Retina (tissue), 1 donor: ENCODE data around the gene UCN3.
"Not testable (repeated sequence)": the region's sequence is repeated elsewhere in the genome, so short reads cannot be mapped to it uniquely, and the experiment has no call there.

Experiments
- DNase-seq: peaks from one replicate; pipeline ENCODE4 v3.0.0-alpha.2; 2016

Gene UCN3

DNA sequence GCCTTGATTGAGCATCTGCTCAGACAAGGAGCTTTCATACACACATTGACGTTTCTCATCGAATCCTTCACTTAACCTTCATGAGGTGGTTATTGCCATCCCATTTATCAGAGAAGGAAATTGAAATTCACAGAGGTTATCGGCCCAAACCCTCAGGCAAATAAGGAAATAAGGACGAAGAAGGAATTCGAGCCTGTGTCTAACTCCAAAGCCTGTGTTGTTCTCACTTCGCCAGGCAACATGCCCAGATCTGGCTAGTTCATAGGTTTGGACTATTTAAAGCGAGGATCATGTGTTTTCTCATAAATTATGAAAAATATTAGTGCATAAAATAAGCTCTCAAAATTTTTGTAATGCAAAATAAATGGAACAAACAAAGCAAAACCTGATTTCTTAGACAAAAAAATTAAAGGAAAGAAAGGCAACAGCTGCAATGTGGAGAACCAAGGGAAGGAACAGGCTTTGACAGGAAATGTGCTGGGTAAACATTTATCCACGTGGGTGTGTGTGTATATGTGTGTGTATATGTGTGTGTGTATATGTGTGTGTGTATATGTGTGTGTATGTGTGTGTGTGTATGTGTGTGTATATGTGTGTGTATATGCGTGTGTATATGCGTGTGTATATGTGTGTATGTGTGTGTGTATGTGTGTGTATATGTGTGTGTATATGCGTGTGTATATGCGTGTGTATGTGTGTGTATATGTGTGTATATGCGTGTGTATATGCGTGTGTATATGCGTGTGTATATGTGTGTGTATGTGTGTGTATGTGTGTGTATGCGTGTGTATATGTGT lies 4.8 kb downstream of the UCN3 start:
- no peak for DNase-seq

DNA sequence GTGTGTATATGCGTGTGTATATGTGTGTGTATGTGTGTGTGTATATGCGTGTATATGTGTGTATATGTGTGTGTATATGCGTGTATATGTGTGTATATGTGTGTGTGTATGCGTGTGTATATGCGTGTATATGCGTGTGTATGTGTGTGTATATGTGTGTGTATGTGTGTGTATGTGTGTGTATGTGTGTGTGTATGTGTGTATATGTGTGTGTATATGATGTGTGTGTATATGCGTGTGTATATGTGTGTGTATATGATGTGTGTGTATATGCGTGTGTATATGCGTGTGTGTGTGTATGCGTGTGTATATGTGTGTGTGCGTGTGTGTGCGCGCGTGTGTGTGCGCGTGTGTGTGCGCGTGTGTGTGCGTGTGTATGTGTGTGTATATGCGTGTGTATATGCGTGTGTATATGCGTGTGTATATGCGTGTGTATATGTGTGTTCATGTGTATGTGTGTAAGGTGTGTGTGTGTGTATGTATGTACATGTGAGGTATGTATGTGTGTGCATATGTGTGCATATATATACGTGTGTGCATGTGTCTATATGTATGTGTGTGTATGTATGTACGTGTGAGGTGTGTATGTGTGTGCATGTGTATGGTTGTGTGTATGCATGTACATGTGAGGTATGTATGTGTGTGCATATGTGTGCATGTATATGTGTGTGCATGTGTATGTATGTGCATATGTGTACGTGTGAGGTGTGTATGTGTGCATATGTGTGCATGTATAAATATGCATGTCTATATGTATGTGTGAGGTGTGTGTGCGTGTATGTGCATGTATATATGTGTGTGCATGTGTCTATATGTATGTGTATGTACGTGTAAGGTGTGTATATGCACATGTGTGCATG lies 6.0 kb downstream of the UCN3 start:
- DNase-seq: no peak

DNA sequence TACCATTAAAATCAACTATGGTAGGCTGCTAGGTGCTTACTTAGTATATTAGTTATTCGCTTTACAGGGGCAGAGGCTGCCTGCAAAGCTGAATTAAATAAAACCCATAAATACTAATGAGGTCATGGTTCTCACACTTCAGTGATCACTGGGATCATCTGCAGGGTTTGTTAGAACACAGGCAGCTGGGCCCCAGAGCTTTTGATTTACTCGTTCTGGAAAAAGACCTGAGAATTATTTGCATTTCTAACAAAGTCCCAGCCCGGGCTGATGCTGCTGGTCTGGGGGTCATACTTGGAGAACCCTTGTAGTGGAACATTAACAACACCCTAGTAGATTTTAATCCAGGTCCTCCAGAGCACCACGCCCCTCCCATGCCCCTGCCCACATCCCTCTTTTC lies 8.5 kb downstream of the UCN3 start:
- DNase-seq: peak; percentile 14

DNA sequence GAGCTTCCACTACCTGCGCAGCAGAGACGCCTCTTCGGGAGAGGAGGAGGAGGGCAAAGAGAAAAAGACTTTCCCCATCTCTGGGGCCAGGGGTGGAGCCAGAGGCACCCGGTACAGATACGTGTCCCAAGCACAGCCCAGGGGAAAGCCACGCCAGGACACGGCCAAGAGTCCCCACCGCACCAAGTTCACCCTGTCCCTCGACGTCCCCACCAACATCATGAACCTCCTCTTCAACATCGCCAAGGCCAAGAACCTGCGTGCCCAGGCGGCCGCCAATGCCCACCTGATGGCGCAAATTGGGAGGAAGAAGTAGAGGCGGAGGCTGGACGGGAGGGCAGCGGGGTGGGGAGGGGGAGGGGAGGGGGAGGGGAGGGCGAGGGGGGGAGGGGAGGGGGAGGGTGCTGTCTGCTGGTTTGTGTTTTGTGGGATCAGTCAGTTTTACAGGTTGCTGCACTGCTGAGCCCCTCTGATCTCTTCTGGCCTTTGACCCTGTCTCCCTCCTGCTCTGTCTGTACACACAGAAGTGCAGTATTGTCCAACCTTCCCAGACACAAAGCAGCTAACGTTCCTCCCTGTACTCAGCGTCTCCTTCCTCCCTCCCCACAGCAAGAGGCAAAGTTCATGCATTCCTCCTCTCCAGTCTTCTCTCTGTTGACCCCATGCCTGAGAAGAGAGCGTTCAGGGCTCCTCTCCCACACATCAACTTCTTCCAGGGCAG lies 9.3 kb downstream of the UCN3 start:
- DNase-seq: no peak

DNA sequence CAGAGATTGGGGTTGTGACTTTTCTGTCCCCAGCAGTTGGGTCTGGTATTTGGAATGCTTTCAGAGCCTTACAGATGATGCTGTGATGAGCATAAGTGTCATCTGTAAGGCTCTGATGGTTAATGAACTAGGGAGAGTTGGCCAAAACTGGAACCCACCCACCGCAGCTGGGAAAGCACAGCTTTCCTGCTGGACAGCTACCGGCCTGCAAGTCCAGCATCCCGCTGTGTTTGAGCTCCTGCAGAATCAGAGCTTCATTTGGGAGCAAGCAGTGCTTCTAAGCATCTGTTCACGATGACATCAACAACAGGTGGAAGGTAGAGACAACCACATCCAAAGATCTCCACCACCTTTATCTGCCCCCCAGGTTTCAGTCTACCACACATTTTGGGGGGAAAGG lies 11.7 kb downstream of the UCN3 start:
- no peak for DNase-seq

DNA sequence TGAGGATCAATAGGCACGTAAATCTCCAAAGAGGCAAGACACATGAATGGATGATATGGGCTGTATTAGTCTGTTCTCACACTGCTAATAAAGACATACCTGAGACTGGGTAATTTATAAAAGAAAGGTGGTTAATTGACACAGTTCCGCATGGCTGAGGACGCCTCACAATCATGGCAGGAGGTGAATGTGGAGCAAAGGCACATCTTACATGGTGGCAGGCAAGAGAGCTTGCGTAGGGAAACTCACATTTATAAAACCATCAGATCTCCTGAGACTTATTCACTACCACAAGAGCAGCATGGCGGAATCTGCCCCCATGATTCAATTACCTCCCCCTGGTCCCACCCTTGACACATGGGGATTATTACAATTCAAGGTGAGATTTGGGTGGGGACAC lies 14.4 kb downstream of the UCN3 start:
- DNase-seq: not testable (repeated sequence)

DNA sequence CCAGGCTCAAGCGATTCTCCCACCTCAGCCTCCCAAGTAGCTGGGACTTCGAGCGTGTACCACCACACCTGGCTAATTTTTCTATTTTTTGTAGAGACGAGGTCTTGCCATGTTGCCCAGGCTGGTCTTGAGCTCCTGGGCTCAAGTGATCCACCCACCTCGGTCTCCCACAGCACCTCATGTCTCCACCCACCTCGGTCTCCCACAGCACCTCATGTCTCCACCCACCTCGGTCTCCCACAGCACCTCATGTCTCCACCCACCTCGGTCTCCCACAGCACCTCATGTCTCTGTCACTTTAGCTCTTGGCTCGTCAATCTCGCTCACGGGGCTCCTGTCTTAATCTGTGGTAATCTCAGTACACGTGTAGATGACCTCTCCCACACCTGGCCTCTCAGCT lies 15.6 kb downstream of the UCN3 start:
- not testable (repeated sequence) for DNase-seq

DNA sequence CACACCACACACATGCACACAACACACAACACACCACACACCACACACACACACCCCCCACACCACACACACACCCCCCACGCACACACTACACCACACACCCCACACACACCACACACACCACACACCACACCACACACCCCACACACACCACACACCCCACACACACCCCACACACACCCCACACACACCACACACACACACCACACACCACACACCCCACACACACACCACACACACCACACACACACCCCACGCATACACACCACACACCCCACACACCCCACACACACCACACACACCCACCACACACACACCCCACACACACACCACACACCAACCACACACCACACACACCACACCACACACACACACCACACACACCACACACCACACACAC lies 16.4 kb downstream of the UCN3 start:
- DNase-seq: no peak

DNA sequence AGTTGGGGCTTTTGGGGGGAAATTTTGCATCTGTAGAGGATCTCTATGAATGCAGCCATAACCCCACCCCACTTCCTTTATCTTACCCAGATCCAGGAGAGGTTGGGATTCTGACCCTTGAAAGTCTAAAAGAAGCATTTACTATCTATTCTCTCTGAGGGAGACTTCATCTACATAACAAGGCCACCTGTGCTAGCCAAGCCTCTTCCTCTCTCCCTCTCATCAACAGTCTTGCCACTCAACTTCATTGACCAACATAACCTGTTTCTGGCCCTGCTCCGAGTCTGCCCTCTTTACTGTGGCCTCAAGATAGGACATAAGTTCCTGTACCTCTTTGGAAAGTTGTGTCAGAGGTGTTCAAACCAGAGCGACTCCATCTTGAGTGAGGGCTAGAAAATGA lies 20.5 kb downstream of the UCN3 start:
- DNase-seq: no peak

DNA sequence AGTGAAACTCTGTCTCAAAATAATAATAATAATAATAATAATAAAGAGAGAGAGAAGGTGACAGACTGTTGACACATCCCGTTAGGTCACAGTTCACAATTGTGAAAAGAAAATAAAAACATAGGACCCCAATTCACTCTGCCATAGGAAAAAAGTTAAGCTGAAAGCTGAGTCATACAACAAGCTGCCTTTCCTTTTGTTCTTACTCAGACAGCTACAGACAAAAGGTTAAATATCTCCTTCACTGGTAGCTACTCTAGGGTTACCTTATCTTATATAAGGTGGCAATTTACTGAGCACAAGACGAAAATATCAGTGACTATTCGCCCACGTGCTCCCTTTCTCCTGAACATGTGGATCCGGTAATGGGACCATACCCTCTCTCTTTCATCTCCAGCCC lies 22.4 kb downstream of the UCN3 start:
- no peak for DNase-seq

DNA sequence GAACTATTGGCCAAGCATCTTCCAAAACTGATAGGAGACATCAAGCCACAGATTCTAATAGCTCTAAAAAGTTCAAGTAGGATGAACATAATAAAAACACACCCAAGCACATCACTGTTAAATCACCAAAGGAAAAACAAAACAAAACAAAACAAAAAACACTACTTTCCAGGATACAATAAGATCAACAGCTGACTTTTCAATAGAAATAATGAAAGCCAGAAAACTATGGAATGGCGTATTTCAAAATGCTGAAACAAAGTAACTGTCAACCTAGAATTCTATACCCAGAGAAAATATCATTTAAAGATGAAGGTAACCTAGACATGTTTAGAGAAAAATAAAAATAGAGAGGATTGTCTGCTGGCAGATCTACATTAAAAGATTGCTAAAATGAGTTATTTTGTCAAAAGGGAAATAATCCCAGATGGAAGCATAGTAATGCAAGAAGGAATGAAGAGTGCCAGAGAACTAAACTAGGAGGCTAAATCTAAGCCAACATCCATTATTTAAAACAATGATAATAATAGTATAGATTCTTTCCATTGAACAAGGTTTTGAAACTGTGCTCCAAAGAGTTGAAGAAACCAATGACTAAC lies 25.9 kb downstream of the UCN3 start:
- DNase-seq: no peak

DNA sequence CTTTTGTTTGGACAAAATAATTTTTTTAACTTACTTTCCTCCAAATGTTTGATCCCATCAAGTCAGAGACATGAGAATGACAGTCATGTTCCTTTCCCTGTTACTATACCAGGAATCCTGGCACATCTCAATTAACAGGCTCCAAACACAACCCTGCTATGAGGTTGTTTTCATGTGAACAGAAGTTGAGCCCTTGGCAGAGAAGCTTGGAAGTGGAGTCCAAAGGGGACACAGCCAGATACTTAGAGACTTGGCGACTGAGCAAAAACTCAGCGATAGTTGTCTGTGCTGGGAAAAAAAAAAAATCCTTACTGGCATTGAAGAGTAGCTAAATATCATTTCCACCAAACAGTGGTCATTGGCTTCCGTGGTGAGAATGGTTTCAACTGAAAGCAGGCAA lies 27.0 kb downstream of the UCN3 start:
- DNase-seq: no peak

DNA sequence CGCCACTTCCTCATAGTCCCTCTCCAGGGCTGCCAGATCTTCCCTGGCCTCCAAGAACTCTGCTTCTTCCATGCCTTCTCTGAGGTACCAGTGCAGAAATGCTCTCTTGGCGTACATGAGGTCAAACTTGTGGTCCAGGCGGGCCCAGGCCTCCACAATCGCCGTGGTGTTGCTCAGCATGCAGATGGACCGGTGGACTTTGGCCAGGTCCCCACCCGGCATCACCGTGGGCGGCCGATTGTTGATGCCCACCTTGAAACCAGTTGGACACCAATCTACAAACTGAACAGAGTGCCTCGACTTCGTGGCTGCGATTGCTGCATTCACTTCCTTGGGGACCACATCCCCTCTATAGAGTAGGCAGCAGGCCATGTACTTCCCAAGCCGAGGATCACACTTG lies 28.8 kb downstream of the UCN3 start:
- no peak for DNase-seq

DNA sequence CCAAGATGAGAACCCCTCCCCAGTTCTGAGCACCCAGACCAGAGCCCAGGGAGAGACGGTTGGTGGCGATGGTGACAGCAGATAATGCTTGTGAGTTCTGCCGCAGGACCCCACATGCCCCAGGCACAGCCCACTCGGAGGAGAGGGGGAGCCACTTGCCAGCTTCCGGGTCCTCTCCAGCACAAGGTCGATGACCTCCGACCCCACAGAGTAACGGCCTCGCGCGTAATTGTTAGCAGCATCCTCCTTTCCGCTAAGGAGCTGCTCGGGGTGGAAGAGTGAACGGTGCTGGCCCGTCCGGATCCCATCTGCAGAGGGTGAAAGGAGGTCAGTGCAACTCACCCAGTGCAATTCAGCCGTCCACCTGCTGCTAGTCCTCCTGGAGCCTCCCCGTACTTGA lies 30.4 kb downstream of the UCN3 start:
- DNase-seq: no peak

DNA sequence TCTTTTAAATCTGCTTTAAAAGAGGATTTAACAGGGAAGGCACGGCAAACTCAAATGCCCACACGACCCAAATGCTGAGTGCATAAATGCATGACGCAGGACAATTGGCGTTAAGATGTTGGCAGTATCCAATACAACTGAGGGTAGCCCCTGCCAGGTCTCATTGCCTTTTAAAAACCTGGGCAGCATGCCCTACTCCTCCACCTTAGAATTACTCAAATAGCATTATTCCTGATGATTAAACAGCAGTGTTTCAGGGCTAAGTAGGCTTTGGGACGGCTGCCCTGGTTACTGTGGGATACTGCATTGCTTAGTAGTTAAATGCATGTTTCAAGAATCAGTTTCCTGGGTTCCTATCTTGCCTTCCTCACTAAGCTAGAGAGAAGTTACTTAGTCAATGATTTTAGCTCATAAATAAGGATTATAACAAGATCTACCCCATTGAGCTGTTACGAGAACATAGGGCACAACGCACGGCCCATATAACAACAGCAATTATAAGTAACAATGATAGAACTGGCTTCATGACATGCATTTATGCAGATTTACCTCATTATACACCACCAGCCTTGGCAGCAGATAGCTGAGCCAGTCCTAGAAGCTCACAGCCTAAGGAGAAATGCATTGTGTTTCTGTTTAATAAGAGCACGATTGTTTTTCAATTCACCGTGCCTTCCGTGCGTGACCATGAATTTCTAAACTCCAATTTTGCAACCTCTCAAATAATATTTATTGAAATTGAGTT lies 32.0 kb downstream of the UCN3 start:
- no peak for DNase-seq

DNA sequence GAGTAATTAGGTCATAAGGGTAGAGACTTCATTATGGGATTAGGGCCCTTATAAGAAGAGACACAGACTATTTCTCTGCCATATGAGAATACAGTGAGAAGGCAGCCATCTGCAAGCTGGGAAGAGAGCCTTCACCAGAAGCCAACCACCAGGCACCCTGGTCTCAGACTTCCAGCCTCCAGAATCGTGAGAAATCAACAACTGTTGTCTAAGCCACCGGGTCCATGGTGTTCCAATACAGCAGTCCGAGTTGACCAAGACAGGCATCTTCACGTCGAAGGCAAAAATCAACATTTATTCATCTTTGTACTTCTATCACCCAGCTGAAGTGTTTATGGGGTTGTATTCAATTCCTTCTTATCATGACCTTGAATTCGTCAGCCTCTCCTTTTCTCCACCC lies 34.6 kb downstream of the UCN3 start:
- no peak for DNase-seq

DNA sequence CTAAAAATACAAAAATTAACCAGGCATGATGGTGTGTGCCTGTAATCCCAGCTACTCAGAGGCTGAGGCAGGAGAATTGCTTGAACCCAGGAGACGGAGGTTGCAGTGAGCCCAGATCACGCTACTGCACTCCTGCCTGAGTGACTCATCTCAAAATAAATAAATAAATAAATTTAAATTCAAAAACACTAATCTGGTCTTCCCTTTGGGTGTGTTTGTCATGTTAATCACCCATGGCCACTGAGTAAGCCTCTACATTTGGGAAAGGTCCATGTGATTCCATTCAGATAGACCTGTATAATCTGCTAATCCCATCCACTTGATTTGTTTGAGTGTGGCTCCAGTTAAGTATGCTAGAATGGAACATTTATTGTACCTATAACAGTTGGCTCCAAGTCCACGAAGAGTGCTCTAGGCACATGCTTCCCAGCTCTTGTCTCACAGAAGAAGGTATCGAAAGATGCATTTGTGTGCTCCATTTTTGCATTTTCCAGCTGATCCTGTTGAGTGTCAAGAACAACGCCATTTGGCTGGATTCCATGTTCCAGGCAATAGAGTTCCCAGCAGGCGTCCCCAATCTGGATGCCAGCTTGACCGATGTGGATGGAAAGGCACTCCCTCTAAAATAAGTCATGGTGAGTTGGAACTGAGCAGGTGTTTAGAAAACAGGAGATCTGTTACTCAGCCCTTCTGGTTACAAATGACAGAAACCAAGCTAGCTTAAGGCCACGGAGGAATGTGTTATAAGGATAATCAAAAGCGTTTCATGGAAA lies 35.9 kb downstream of the UCN3 start:
- no peak for DNase-seq

DNA sequence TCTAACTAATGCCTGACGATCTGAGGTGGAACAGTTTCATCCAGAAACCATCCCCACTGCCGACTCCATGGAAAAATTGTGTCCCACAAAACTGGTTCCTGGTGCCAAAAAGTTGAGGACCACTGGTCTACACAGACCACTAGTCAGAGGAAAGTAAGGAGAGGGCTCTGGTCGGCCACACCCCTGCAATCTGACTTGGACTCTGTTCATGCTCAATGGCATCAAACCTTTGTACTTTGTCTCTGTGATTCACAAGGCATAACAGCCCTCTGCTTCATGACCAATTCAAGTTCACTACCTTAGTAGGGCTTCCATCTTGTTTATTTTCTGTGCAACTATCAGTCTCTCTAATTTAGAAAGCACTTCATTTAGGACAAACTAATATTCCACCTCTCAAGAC lies 38.0 kb downstream of the UCN3 start:
- DNase-seq: no peak

DNA sequence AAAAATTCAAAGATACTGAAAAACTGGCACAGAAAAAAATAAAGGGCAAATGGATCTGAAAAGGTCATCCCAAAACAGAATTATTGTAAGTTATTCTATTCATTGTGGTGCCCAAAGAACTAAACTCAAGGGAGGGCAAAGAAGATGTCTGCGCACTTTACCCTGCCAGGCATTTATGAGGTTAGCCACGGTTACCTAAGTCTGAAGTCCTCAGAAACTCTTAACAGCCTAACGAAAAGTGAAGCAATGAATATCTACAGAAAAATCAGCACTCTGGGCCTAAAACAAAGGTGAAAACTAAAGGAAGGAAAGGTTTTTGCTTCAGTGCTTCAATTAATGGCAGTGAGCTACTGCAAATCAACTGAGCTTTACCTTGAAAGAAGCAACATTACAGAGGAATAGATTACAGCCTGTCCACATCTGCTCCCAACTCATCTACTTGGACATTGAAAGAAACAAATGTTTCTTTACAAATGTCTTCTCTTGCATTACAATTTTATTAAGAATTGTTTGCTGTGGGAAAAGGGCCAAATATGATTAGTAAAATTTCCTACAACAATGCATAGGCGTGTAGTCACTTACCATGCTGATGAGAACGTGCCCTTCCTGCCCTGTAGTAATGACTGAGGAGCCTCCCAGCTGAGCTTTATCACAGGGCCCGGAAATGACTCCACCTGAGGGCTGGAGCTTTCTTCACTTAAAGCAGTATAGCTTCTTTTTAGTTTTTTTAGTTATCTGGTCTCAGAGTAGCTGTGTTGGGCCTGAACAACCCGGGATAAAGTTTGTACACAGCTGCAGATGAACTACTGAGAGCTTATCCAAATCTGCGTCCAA lies 39.7 kb downstream of the UCN3 start, which contains the start of gene TUBAL3:
Gene TUBAL3, minus strand, starts transcription at position 621 of the 834 bp plus-strand sequence. Its CDS starts 36 bp downstream, at position 585.
- no peak for DNase-seq

DNA sequence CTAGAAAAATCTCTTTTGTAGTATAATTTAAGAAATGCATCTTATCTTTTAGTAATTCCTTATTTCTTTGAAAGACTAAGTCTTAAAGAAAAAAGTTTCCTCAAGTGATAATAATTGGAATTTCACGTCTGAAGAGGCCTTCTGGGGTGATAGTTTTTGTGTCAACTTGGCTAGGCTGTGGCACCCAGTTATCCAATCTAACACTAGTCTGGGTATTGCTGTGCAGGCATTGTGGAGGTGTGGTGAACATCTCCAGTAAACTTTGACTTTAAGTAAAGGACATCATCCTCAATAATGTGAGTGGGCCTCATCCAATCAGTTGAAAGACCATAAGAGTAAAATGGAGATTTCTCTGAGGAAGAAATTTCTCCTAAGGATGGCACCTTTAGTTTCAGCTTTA lies 42.2 kb downstream of the UCN3 start:
- no peak for DNase-seq

DNA sequence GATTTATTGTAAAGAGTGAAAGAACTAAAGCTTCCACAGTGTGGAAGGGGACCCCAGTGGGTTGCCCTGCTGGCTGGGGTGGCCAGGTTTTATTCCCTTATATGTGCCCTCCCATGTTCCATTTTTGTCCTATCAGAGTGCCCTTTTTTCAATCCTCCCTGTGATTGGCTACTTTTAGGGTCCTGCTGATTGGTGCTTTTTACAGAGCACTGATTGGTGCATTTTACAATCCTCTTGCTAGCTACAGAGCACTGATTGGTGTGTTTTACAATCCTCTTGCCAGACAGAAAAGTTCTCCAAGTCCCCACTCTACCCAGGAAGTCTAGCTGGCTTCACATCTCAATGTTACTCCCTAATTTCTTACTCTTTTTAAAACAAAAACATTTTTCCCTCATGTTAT lies 46.0 kb downstream of the UCN3 start:
- DNase-seq: not testable (repeated sequence)
